GM12864 (cell line): ENCODE measurements around the gene PDXP.

ENCODE experiments used
- DNase-seq: peaks from one replicate; pipeline ENCODE4 v3.0.0-alpha.2; 2011; ENCODE audit warnings: low read depth
- H3K4me3 ChIP-seq: 2 replicates; pipeline ENCODE4 v1.5.1; 2011; ENCODE audit warnings: mild to moderate bottlenecking, low read depth, low read length, control low read depth
- CTCF ChIP-seq: IDR thresholded peaks from 2 replicates; pipeline ENCODE4 v1.5.1; 2011; ENCODE audit warnings: low read depth, mild to moderate bottlenecking, moderate library complexity, low read length, control low read depth, inconsistent platforms; ENCODE audit errors: missing control alignments

PDXP gene

GRCh38 chr22:37617431-37617830, 41.1 kb upstream of the PDXP start:
- no peak for DNase-seq
- no peak for TF ChIP-seq CTCF
- H3K4me3 ChIP-seq, result no peak overlapping the region

GRCh38 chr22:37618072-37618656, 40.4 kb upstream of the PDXP start:
- no peak for TF ChIP-seq CTCF
- DNase-seq, result no peak
- H3K4me3 ChIP-seq, result no peak overlapping the region

- H3K4me3 ChIP-seq, result no peak overlapping the region
- DNase-seq, result no peak
- no peak for TF ChIP-seq CTCF
These were observed 39.8 kb upstream of the PDXP start for GRCh38 chr22:37618674-37619073.

GRCh38 chr22:37619991-37620390, 38.5 kb upstream of the PDXP start:
- no peak overlapping the region for H3K4me3 ChIP-seq
- no peak for TF ChIP-seq CTCF
- DNase-seq, result no peak

- no peak overlapping the region for H3K4me3 ChIP-seq
- no peak for TF ChIP-seq CTCF
- no peak for DNase-seq
These were observed 37.1 kb upstream of the PDXP start for GRCh38 chr22:37621352-37621860.

- no peak overlapping the region for H3K4me3 ChIP-seq
- no peak for DNase-seq
- peak; percentile 73 for TF ChIP-seq CTCF
These were observed 35.2 kb upstream of the PDXP start for GRCh38 chr22:37623075-37624016.
